NOMO-1 (cell line): ENCODE results near the gene PXK.
A peak's percentile ranks its signal among the peaks of the same experiment; 100 is the strongest.

Source experiments
- DNase-seq, 2 experiments: peaks; one replicate each; lab custom pipeline; 2025; ENCODE audit not compliant: unreplicated experiment in 2 of 2; lab: John Stamatoyannopoulos, UW

PXK gene

DNA sequence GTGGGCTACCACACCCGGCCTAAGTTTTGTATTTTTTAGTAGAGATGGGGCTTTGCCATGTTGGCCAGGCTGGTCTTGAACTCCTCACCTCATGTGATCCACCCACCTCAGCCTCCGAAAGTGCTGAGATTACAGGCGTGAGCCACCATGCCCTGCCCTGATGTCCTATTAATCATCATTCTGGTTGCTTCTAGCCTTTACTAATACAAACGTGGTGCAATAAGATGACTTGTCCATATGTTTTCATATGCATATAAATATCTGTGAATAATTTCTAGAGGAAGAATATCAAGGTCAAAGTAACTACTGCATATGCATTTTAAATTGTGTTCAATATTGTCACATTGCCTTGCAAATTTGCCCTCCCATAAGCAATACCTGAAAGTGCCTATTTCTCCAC is 126.5 kb downstream of the PXK start:
- DNase-seq, result no peak

DNA sequence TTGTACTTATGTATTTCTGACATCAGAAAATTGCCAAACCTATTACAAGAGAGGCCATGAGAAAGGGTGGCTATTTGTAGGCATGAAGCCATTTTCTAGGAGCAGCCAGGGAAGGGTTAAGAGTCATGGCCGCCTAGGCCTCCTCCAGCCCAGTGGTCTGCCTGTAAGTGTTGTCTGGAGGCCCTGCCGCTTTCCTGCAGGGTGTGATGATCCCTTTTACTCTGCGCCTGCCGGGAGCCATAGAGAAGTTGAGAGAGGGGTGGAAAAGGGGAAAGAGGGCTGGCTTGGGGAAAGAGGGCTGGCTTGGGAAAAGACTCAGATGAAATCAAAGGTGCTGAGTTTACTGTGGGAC is 130.1 kb downstream of the PXK start:
- DNase-seq, result no peak

DNA sequence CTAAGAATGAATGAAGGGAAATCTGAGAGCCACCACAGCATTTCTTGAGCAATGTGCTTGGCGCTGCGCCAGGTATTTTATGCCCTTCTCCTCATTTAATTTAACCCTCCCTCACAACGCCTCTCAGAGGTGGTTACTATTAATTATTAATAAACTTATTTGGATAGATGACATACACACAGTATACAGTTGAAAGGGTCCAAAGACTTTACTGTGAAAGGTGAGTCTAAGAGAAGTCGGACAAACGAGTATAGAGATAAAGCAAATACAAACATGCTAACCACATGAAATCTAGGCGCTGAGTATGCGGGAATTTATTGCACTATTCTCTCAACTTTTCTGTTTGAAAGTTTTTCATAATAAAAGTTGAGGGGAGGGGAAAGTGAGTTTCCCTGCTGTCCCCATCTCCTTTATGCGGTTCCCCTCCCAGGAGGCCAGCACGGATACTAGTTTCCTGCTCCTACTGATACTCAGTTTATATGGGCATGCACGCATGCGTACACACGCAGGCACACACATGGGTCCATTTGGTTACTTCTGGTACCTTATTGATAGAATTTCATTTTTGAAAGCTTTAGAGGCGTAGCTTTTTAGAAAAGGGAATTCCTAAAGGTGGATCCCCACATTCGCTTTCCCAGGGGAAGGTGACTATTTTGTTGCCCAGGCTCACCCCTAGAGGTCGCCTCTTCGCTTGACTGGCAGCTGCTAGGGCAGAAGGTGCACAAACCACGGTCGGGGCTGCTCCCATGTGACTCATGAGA is 130.7 kb downstream of the PXK start:
- peak; percentile 66 to 73 for DNase-seq

DNA sequence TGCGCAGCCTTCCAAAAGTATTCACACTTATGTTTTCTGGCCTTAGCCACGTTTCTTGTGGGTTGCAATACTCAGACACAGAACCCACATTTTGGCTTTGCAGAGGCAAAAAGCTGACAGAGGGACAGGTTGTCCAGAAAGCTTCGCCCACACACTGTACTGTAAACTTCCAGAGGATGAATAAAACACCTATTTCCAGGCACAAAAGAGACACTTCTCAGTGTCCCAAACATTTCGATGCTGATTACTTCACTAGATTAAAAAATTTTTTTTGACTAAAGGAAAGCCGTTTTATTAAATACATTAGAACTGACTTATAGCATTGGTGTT is 131.2 kb downstream of the PXK start:
- DNase-seq, result no peak

DNA sequence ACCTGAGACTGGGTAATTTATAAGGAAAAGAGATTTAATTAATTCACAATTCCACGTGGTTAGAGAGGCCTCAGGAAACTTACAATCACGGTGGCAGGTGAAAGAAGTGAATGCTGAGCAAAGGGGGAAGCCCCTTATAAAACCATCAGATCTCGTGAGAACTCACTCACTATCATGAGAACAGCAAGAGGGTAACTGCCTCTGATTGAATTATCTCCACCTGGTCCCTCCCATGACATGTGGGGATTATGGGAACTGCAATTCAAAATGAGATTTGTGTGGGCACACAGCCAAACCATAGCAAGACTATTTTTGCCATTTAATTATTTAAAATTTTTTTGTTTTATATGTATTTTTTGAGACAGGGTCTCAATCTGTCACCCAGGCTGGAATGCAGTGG is 132.2 kb downstream of the PXK start:
- DNase-seq, result no peak

DNA sequence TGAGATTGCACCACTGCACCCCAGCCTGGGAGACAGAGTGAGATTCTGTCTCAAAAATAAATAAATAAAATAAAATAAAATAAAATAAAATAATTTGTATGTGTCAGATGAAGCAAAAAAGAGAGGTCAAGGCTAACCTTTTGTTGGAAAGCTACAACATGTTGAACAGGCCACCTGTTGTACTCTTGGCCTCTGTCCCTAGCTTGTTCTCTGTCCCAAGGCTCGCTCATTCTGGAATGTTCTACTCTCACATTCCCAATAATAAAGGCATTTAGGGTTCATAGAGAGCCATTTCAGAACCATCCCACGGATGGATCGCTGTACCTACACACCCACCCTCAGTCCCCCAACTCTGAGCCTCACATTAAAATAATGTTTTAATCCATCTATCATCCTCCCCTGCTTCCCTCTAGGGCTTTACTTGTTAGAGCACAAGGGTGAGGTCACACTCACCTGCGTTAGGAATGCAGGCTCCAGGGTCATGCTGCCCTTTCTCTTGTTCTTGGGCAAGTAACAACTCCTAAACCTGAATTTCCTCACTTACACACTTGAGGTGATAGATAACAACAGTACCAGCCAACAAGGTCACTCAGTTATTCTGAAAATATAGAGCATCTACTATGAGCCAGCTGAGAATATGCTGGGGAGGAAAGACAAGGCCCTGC is 134.3 kb downstream of the PXK start:
- DNase-seq, result no peak

DNA sequence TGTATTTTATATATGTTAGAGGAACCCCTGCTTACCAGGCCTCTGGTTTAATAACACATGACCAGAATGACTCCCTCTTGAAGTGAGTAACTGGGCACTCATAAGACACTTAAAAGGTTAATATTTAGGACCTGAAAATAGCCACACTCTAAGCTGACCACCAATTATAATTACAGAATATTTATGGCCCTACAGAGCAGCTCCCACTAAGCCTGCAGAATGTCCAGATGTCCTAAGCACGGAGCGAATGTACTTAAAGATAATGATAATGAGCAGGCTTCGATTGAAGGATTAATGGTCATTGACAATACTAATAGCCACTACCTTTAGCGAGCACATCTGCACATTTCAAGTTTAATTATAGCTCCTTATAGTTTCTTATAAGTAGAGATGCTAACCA is 136.4 kb downstream of the PXK start:
- no peak for DNase-seq

DNA sequence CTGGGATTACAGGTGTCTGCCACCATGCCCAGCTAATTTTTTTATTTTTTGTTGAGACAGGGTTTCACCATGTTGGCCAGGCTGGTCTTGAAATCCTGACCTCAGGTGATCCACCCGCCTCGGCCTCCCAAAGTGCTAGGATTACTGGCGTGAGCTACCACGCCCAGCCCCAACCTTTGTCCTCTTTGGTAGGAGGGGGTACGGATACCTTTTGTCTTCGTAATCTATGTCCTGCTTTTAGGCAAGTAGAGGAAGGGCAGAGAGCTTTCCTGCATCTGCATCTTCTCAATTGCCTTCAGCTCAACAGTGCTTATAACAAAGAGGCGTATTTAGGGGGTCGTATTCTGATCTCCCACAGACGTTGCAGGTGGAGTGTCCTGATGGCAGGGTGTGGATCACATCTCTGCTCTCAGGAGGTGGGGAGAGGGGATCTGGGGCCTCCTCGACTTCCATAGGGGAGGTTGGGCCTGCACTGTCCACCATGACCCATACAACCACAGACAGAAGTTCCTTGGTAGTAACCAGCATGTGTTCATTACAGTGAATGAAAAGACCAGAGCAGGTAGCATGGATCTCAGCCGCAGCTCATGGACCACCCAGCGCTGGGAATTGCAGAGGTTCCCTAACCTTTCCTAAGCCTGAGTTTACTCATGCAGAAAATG is 137.8 kb downstream of the PXK start:
- no peak for DNase-seq

DNA sequence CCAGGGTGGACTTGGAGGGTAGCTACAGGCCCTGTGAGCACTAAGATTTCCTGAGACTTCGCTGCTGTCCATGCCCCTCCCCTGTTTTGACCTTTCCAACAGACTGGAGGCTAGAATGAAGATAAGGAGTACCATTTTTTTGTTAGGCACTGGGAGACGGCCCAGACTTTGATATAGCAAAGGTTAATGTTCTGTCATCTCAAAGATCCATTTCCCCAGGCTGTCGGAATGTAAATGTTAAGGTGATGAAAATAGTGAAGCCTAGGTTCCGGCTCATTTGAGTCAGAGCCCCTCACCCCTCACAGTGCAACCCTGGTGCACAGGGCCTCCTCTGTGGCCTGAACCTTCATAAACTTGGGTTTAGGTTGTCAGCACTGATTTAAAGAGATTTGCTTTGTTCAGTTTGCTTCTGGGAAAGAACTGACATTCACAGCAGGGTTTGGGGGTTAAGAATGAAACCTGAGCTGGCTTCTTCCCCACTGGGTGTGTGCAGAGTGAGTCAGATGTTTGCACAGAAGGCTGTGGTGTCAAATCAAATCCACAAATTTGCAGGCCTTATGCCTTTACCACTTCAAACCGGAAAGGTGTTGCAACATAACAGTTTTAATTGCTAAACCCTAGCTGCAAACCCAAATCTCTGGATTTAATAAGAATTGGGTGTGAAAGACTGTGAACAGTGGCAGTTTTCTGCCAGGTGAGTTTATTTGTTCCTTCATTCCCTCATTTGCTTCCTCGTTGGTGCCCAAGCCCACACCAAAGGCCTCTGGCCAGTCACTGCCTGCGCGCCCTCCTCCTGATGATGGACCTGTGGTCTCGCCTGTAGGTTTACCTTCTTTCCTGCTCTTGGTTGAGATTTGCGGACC is 138.6 kb downstream of the PXK start:
- peak; percentile 91 to 98 for DNase-seq

DNA sequence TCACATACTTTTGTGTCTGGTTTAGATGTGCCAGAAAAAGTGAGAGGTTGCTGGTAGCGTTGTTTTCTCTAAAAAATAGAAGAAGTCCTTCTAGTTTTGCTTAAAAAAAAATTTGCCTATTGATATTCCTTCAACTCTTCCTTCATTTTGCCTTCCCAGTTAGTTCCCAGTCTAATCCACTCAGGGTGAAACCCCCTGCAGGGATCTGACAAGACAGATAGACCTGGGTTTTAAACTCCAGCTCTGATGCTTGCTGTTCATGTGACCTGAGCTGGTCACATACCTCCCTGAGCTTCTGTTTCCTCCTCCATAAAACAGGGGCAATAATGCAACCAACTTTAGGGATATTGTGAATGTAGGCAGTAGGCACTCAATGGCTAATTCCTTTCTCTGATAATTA is 140.6 kb downstream of the PXK start:
- DNase-seq, result no peak

DNA sequence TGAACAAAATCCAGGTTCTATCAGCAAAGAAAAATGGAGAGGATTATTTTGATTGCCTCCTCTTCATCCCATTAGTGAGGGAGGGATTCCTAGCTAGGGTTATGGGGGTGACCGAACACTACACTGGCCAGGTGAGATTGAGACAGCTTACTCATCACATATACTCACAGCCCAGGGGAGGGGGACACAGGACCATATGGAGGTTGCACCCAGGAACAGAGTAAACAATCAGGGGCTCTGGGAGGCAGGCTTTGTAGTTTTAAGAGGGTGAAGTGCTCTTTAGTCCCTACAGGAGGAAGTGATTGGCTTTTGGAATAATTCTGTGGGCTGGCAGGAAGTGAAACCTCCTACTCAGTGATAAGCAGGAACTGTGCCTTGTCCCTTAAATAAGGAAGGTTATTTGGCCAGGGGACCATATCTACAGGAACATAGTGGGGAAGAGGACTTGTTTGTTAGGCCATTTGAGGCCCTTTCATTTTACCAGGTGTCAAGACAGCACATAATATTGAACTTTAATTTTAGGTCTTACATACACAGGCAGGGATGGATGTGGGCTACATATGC is 141.7 kb downstream of the PXK start:
- DNase-seq, result peak; percentile 62 to 82

DNA sequence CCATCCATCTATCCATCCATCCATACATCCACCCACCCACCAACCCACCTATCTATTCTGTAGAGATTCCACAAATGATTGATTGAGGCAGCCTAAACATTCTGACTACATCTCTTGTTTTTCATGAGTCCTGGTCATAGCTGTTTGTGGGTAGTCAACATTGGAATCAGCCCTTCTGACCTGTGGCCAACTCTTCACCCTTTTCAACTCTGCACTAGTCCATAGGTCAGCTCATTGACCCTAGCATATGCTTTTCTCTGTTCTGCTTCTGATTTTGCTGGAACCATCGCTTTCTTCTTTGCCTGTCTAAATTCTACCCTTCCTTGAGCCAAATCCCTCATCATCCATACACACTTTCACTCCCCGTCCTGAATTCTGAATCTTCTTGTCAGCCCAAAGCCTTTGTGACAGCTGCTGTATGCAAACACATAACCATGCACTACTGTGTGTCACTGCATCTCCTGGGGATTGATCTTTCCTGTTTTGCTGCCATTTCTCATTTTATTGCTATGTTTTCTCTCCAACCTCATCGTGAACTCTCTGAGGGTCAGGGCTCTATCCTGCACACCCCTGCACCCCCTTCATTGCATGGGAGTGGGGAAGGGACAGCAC is 142.4 kb downstream of the PXK start:
- DNase-seq, result no peak
